ENCODE data around the gene CARD10.
"Not testable (repeated sequence)": the region's sequence is repeated elsewhere in the genome, so short reads cannot be mapped to it uniquely, and the experiment has no call there.

The CARD10 gene

DNA sequence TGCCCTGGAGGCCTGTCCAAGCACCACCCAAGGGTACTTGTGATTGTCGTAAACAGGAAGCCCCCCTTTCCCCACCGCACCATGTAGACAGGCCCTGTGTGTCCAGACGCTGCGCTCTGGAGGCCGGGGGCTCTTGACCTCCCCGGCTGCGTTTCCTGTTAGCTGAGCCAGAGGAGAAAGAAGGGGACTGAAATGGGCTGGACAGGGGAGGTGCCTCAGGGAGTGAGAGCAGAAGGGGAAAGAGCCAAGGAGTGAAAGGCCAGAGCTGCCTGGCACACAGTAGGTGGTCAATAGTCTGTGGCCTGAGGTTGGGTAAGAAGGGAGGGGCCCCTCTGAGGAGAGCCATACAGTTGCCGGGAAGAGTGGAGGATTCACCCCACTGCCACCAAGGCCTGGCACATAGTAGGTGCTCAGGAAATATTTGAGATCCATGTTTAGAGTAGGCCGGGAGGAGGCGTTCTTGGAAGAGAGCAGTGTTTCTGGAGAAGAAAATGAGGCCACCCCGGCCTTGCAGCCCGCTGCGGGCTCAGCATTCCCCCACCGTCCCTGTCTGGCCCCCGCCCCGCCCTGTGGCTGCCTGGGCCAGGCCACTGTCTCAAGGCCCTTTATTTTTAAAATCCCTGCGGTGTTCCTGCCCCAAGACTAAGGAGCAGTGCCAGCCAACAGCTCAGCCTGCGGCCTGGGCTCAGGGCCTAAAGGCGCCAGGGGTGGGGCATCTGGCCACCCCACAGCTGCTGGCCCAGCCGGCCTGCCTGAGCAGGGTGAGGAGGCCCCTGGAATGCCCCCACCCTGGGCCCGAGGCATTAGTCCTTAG is 27.4 kb upstream of the CARD10 start:
- Mint-ChIP-seq H3K9me3 (no peaks in the 10 kb centered on the region), H3K4me3 (no peak overlapping the region)

DNA sequence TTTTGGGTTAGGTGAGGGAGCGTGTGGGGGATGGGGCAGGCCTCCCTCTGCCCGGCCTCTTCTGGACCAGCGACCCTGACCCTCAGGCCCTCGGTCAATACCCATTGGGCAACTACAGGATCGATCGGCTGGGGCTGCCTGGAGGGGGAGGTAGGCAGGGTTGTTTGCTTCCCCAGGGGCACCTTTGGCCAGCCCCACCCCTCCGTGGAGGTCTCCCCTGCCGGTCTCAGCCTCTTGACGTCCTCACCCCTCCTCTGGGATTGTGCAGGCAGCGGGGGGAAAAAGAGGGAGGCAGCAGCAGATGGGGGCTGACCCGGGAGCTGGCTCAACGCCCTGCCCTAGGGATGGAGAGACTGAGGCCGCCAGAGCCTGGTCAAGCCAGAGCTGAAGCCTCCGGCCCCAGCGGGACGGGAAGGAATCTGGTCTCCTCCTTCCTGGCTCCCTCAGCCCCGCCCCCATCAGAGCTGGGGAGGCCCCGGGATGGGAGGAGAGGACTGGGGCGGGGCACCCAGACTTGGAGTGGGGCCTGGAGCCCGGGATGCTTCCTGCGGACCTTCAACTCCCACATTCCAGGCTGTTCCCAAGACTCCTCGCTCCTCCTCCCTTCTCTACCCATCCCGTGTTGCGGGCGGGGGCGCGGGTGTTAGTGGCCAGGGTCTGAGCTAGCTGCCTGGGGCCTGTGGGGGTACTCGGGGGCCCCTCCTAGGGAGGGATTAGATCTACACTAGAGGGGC is 26.7 kb upstream of the CARD10 start:
- no peak overlapping the region for H3K4me3 Mint-ChIP-seq
- no peak for DNase-seq (ENCODE audit: low spot score)
- H3K36me3 Mint-ChIP-seq (ENCODE audit: low read depth), result no peaks in the 10 kb centered on the region
- no peak overlapping the region for H3K27ac Mint-ChIP-seq
- peaks cover 15% of the 10 kb centered on the region for H3K4me1 Mint-ChIP-seq (ENCODE audit: low read depth)
- H3K9me3 Mint-ChIP-seq, result no peaks in the 10 kb centered on the region
- peaks cover 1% of the 10 kb centered on the region for H3K27me3 Mint-ChIP-seq (ENCODE audit: low read depth)

More for the DNA sequence above, 27.4 kb upstream of the CARD10 start:
- Mint-ChIP-seq H3K4me1 (ENCODE audit: low read depth) (peaks cover 12% of the 10 kb centered on the region), H3K27ac (no peak overlapping the region), H3K36me3 (ENCODE audit: low read depth) (no peaks in the 10 kb centered on the region), H3K27me3 (ENCODE audit: low read depth) (peaks cover 9% of the 10 kb centered on the region)
- DNase-seq (ENCODE audit: low spot score), result no peak

DNA sequence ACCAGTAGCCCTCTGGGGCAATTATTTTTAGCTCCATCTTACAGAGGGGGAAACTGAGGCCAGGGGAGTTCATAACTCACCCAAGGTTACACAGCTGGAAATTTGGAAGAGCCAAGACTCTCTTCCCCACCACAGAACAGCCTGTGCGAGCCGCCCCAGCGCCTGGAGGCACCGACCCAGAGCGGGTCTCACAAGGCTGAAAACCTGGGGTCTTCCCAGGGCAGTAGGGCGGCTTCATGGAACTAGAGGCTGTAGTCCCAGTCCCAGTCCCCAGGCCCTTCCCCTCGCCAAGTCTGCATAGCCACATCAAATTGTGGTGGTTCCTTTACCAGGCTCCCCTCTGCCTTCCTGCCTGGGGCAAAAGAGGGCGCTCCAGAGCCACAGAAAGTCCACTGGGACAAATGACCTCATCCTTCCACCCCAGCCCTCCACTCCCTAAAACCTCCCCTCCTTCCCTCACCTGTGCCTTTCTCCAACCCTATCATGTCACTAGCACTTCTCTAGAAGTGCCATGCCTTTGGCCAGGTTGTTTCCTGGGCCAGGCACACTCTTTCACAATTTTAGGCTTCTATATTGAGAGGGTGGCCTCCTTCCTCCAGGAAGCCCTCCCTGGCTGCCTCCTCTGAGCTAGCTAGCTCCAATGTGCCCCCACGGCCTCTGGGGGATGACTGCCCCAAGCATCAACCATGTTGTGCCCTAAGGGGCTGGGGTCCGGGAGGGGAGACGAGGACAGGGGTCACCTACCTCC is 25.9 kb upstream of the CARD10 start:
- Mint-ChIP-seq H3K36me3 (ENCODE audit: low read depth) (no peaks in the 10 kb centered on the region), H3K4me3 (no peak overlapping the region), H3K4me1 (ENCODE audit: low read depth) (peaks cover 21% of the 10 kb centered on the region), H3K27me3 (ENCODE audit: low read depth) (peaks cover 4% of the 10 kb centered on the region), H3K9me3 (no peaks in the 10 kb centered on the region), H3K27ac (no peak overlapping the region)
- DNase-seq (ENCODE audit: low spot score), result peak; percentile 56

DNA sequence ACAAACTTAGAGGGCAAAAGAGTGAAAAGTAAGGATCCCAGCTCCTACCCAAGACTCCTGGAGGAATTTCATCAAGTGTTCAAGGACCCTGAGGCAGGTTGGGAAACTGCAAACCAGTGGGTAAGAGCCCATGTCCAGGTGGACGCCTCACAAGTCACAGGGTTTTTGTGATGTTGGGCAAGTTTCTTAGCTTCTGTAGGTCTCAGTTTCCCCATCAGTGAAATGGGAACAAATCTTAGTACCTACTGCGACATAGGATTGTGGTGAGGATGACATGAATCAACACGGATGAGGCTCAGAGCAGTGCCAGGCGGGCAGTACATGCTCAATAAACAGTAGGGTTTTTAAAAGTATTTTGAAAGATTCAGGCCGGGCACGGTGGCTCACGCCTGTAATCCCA is 23.7 kb upstream of the CARD10 start:
- no peaks in the 10 kb centered on the region for H3K9me3 Mint-ChIP-seq
- H3K27me3 Mint-ChIP-seq (ENCODE audit: low read depth), result peaks cover 6% of the 10 kb centered on the region
- no peak for DNase-seq (ENCODE audit: low spot score)
- no peak overlapping the region for H3K27ac Mint-ChIP-seq
- peaks cover 33% of the 10 kb centered on the region for H3K4me1 Mint-ChIP-seq (ENCODE audit: low read depth)
- no peak overlapping the region for H3K4me3 Mint-ChIP-seq
- no peaks in the 10 kb centered on the region for H3K36me3 Mint-ChIP-seq (ENCODE audit: low read depth)

DNA sequence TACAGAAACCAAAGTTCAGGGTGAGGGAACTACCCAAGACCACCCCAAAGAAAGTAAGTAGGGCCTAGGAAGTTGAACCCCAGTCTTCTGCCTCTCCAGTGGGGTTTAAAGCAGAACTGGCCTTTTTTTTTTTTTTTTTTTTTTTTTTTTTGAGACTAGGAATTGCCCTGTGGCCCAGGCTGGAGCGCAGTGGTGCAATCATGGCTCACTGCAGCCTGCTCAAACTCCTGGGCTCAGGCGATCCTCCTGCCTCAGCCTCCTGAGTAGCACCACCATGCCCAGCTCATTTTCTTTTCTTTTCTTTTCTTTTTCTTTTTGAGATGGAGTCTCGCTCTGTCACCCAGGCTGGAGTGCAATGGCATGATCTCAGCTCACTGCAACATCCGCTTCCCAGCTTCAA is 23.2 kb upstream of the CARD10 start:
- not testable (repeated sequence) for H3K36me3 Mint-ChIP-seq (ENCODE audit: low read depth); H3K9me3 Mint-ChIP-seq; H3K4me3 Mint-ChIP-seq; H3K27ac Mint-ChIP-seq; H3K27me3 Mint-ChIP-seq (ENCODE audit: low read depth); DNase-seq (ENCODE audit: low spot score)
- H3K4me1 Mint-ChIP-seq (ENCODE audit: low read depth), result peaks cover 33% of the 10 kb centered on the region

DNA sequence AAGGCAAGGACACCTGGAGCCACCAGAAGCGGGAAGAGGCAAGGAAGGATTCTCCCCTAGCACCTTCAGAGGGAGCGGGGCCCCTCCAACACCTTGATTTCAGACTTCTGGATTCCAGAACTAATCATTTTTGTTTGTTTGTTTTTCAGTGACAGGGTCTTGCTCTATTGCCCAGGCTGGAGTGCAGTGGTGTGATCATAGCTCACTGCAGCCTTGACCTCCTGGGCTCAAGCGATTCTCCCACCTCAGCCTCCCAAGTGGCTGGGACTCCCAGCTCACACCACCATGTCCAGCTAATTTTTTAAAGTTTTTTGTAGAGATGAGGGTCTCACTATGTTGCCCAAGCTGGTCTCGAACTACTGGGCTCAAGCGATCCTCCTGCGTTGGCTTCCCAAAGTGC is 20.6 kb upstream of the CARD10 start:
- not testable (repeated sequence) for H3K9me3 Mint-ChIP-seq; H3K27me3 Mint-ChIP-seq (ENCODE audit: low read depth); H3K27ac Mint-ChIP-seq; H3K36me3 Mint-ChIP-seq (ENCODE audit: low read depth); H3K4me3 Mint-ChIP-seq; DNase-seq (ENCODE audit: low spot score)
- peaks cover 27% of the 10 kb centered on the region for H3K4me1 Mint-ChIP-seq (ENCODE audit: low read depth)

DNA sequence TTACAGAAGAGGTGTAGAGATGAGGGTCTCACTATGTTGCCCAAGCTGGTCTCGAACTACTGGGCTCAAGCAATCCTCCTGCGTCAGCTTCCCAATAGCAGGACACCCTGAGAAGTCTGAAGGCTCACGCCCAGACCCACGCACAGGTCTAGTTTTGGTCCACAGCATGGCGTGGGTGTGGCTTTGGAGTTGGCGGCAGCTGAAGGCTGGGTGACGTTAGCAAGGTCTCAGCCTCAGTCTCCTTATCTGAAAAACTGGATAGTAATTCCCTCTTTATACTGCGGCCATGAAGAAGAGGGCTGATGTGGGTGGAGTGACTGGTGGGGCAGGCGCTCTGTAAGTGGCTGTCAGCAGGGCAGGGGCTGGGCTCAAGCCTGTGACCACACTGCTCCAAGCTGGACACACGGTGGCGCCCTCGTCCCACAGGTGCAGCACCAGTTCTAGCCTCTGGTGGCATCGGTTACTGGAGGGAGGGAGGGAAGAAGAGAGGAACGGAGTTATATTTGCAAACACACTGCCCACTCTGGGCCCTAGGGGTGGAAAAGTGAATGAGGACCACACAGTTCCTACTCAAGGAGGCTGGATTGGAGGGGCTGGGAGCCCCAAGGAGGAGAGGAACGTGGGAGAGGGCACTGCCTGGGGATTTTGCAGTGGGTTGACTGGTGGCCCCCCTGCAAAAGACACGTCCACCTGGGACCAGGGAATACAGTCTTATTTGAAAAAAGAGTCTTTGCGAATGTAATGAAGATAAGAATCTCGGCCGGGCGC is 19.6 kb upstream of the CARD10 start:
- peak; percentile 87 for DNase-seq (ENCODE audit: low spot score)
- Mint-ChIP-seq H3K9me3 (no peaks in the 10 kb centered on the region), H3K4me1 (ENCODE audit: low read depth) (peaks cover 33% of the 10 kb centered on the region), H3K27me3 (ENCODE audit: low read depth) (peaks cover 6% of the 10 kb centered on the region), H3K27ac (no peak overlapping the region), H3K36me3 (ENCODE audit: low read depth) (no peaks in the 10 kb centered on the region), H3K4me3 (peak overlapping the region; percentile 37)

DNA sequence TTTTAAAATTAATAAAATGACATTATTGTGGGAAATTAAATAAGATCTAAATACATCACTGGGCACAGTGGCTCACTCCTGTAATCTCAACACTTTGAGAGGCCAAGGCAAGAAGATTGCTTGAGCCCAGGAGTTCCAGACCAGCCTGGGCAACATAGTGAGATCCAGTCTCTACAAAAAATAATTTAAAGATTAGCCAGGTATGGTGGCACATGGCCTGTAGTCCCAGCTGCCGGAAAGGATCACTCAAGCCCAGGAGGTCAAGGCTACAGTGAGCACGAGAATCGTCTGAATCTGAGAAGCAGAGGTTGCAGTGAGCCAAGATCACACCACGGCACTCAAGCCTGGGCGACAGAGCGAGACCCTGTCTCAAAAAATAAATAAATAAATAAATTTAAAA is 15.9 kb upstream of the CARD10 start:
- DNase-seq (ENCODE audit: low spot score), result no peak
- no peak overlapping the region for H3K4me3 Mint-ChIP-seq

DNA sequence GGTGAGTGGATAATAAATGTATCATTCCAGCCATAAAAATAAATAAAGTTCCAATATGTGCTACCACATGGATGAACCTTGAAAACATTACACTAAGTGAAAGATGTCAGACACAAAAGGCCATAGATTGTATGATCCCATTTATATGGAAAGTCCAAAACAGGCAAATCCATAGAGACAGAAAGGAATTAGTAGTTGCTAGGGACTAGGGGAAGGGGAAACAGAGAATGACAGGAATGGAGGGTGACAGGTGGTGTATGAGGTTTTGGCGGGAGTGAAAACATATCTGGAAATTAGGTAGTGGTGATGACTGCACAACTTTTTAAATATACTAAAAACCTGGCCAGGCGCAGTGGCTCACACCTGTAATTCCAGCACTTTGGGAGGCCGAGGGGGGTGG is 15.2 kb upstream of the CARD10 start:
- Mint-ChIP-seq H3K4me1 (ENCODE audit: low read depth) (peaks cover 36% of the 10 kb centered on the region), H3K27ac (no peak overlapping the region), H3K4me3 (no peak overlapping the region), H3K27me3 (ENCODE audit: low read depth) (peaks cover 4% of the 10 kb centered on the region), H3K36me3 (ENCODE audit: low read depth) (no peaks in the 10 kb centered on the region), H3K9me3 (no peaks in the 10 kb centered on the region)
- no peak for DNase-seq (ENCODE audit: low spot score)

More for the DNA sequence above, 15.9 kb upstream of the CARD10 start:
- no peaks in the 10 kb centered on the region for H3K9me3 Mint-ChIP-seq
- H3K36me3 Mint-ChIP-seq (ENCODE audit: low read depth), result no peaks in the 10 kb centered on the region
- peaks cover 29% of the 10 kb centered on the region for H3K4me1 Mint-ChIP-seq (ENCODE audit: low read depth)
- peaks cover 4% of the 10 kb centered on the region for H3K27me3 Mint-ChIP-seq (ENCODE audit: low read depth)
- H3K27ac Mint-ChIP-seq, result no peak overlapping the region

DNA sequence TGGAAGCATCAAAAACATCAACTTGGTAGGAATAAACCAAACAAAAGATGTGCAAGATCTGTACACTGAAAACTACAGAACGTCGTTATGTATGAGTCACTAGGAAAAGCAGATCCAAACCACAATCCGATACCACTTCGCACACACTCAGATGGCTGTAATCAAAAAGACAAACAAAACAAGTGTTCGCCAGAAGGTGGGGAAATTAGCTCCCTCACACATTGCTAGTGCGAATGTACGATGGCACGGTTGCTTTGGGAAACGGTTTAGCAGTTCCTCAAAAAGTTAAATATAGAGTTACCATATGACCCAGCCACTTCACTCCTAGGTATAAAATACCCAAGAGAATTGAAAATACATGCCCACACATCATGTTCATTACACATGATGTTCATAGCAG is 14.8 kb upstream of the CARD10 start:
- DNase-seq (ENCODE audit: low spot score), result peak; percentile 46
- H3K4me3 Mint-ChIP-seq, result peak overlapping the region; percentile 14

DNA sequence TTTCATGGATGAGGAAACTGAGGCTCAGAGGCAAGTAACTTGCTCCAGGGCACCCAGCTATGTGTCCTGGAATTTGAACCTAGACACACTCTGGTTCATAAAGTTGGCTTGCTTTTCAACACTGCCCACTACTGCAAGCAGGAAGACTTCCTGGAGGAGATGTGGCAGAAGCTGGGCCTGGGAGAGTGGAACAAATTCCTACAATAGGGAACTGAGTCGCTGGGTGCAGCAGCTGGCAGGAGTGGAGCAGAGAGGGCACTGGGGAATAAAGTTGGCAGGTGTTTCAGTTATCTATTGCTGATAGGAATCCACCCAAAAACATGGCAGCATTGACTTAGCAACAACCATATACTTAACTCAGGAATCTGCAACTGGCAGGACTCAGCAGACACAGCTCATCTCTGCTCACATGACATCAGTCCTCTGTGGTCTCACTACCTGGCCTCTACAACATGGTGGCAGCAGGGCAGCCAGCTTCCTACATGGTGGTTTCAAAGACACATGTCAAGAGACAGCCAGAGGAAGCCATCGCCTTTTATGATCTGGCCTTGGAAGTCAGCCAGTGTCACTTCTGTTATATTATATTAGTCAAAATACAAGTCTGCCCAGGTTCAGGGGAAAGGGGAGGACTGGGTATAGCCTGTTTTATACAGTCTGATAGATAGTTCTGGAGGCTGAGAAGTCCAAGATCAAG is 10.6 kb upstream of the CARD10 start:
- DNase-seq (ENCODE audit: low spot score), result no peak
- H3K4me3 Mint-ChIP-seq, result no peak overlapping the region

More for the DNA sequence above, 14.8 kb upstream of the CARD10 start:
- peaks cover 4% of the 10 kb centered on the region for H3K27me3 Mint-ChIP-seq (ENCODE audit: low read depth)
- no peak overlapping the region for H3K27ac Mint-ChIP-seq
- H3K36me3 Mint-ChIP-seq (ENCODE audit: low read depth), result no peaks in the 10 kb centered on the region
- peaks cover 33% of the 10 kb centered on the region for H3K4me1 Mint-ChIP-seq (ENCODE audit: low read depth)
- no peaks in the 10 kb centered on the region for H3K9me3 Mint-ChIP-seq

DNA sequence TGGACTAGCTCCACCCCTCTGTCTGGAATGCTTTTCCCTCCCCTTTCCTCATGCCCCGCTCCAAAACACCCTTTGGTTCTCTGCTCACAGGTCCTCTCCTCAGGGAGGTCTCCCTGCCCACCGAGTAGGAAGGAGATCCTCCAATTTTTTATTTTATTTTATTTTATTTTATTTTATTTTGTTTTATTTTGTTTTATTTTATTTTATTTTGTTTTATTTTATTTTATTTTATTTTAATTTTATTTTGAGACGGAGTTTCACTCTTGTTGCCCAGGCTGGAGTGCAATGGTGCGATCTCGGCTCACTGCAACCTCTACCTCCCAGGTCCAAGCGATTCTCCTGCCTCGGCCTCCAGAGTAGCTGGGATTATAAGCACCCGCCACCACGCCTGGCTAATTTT is 8.7 kb upstream of the CARD10 start:
- not testable (repeated sequence) for H3K36me3 Mint-ChIP-seq (ENCODE audit: low read depth); H3K27ac Mint-ChIP-seq; DNase-seq (ENCODE audit: low spot score); H3K9me3 Mint-ChIP-seq; H3K4me3 Mint-ChIP-seq
- peaks cover 12% of the 10 kb centered on the region for H3K27me3 Mint-ChIP-seq (ENCODE audit: low read depth)
- peaks cover 12% of the 10 kb centered on the region for H3K4me1 Mint-ChIP-seq (ENCODE audit: low read depth)

More for the DNA sequence above, 10.6 kb upstream of the CARD10 start:
- peaks cover 2% of the 10 kb centered on the region for H3K27me3 Mint-ChIP-seq (ENCODE audit: low read depth)
- H3K27ac Mint-ChIP-seq, result no peak overlapping the region
- peaks cover 24% of the 10 kb centered on the region for H3K4me1 Mint-ChIP-seq (ENCODE audit: low read depth)
- H3K36me3 Mint-ChIP-seq (ENCODE audit: low read depth), result no peaks in the 10 kb centered on the region
- no peaks in the 10 kb centered on the region for H3K9me3 Mint-ChIP-seq
